Mammary epithelial cell (primary cell): ENCODE results near the gene POU3F1.

ENCODE experiments used
- CTCF ChIP-seq, 2 donors: IDR thresholded peaks in 1 of 2; conservative IDR thresholded peaks in 1 of 2; 2 replicates each; pipeline ENCODE4 v1.5.1; 2011 to 2012; ENCODE audit warnings: inconsistent platforms in 2 of 2, low read length in 2 of 2, mild to moderate bottlenecking in 2 of 2, control low read depth in 1 of 2, low read depth in 1 of 2; ENCODE audit not compliant: insufficient read depth in 1 of 2; ENCODE audit errors: extremely low read depth in 1 of 2
- EZH2 ChIP-seq: IDR thresholded peaks from 2 replicates; pipeline ENCODE4 v1.6.1; 2012; ENCODE audit warnings: low read length, inconsistent platforms, borderline replicate concordance

GRCh38 chr1:38020396-38020795 is 26.2 kb downstream of the POU3F1 start:
- no peak for TF ChIP-seq EZH2
- no peak for TF ChIP-seq CTCF (conservative IDR thresholded peaks at IDR 0.05 in 1 of 2, IDR thresholded peaks at IDR 0.05 in 1 of 2; ENCODE audit: extremely low read depth in 1 of 2, insufficient read depth in 1 of 2, low read depth in 1 of 2, low read length in 2 of 2)
